Lower lobe of right lung (tissue), 2 donors: Measurements from ENCODE around the gene ERVK3-1. TPM values are rescaled to one million over a fixed set of nuclear protein-coding genes. Genes with fewer than 3 reads are reported as not detected.

Experiments used
- ATAC-seq, 2 donors: fragments of 200-7000 bp; cut with Tn5 transposase; one replicate each; pipeline ENCODE4 v1.9.1; 2020 to 2022; ENCODE audit warnings: mild to moderate bottlenecking in 2 of 2, moderate library complexity in 2 of 2
- DNase-seq: peaks from one replicate; pipeline ENCODE4 v3.0.0-alpha.2; 2020
- H3K27ac ChIP-seq: fragments of 200-600 bp; one replicate; pipeline ENCODE4 v1.8.0; 2022
- H3K27me3 ChIP-seq: fragments of 200-600 bp; one replicate; pipeline ENCODE4 v1.8.0; 2022; ENCODE audit warnings: low read depth
- H3K36me3 ChIP-seq: fragments of 200-600 bp; one replicate; pipeline ENCODE4 v1.8.0; 2022; ENCODE audit warnings: mild to moderate bottlenecking
- H3K4me1 ChIP-seq: fragments of 200-600 bp; one replicate; pipeline ENCODE4 v1.8.0; 2022
- H3K4me3 ChIP-seq: fragments of 200-600 bp; one replicate; pipeline ENCODE4 v1.8.0; 2022; ENCODE audit warnings: mild to moderate bottlenecking
- H3K9me3 ChIP-seq: fragments of 200-600 bp; one replicate; pipeline ENCODE4 v1.8.0; 2022
- intact Hi-C: fragments of 100-400 bp; cut with DNase I; formaldehyde crosslinking; loops from one replicate; pipeline ENCODE4 v1.11.0; 2022
- total RNA-seq: library from RNA; stranded (reverse); fragmentation: NEBNext Ultra II Directional; extraction: Animal tissue kit (Norgen Biotek cat#: 25700); gene quantifications from one replicate; pipeline ENCODE4 v1.2.1, GENCODE V29; 2021
- TF ChIP-seq, protein P1 (sequence below): fragments of 200-600 bp; IDR thresholded peaks from one replicate; pipeline ENCODE4 v1.8.0; 2022; ENCODE audit warnings: antibody characterized with exemption, mild to moderate bottlenecking
- donor health status: DM: no; HTN: yes; CAD: no; lungs with severe emphysema.

Gene ERVK3-1
- total RNA-seq, 1 donor from 2014 or later: 31.6 TPM

- Histone ChIP-seq H3K9me3 (no peaks in the 10 kb centered on the region), H3K4me3 (peak within 1 kb of the TSS; percentile 72), H3K36me3 (no peaks in the 10 kb centered on the region), H3K27me3 (no peaks in the 10 kb centered on the region), H3K27ac (peak within 1 kb of the TSS; percentile 87), H3K4me1 (peaks cover 23% of the 10 kb centered on the region)
- peak; percentile 98 for DNase-seq
- ATAC-seq: peak; percentile 98
- intact Hi-C loops: no loop called here
- TF ChIP-seq, protein P1, sequence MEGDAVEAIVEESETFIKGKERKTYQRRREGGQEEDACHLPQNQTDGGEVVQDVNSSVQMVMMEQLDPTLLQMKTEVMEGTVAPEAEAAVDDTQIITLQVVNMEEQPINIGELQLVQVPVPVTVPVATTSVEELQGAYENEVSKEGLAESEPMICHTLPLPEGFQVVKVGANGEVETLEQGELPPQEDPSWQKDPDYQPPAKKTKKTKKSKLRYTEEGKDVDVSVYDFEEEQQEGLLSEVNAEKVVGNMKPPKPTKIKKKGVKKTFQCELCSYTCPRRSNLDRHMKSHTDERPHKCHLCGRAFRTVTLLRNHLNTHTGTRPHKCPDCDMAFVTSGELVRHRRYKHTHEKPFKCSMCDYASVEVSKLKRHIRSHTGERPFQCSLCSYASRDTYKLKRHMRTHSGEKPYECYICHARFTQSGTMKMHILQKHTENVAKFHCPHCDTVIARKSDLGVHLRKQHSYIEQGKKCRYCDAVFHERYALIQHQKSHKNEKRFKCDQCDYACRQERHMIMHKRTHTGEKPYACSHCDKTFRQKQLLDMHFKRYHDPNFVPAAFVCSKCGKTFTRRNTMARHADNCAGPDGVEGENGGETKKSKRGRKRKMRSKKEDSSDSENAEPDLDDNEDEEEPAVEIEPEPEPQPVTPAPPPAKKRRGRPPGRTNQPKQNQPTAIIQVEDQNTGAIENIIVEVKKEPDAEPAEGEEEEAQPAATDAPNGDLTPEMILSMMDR: no peak
Observed at GRCh38 chr19:58326914-58327726, 21.9 kb downstream of the ERVK3-1 start, which contains the start of gene ZSCAN22. TSS of gene ZSCAN22 (plus strand) at chr19:58326994. CDS start at chr19:58334803, 7,809 bp downstream.

DNA sequence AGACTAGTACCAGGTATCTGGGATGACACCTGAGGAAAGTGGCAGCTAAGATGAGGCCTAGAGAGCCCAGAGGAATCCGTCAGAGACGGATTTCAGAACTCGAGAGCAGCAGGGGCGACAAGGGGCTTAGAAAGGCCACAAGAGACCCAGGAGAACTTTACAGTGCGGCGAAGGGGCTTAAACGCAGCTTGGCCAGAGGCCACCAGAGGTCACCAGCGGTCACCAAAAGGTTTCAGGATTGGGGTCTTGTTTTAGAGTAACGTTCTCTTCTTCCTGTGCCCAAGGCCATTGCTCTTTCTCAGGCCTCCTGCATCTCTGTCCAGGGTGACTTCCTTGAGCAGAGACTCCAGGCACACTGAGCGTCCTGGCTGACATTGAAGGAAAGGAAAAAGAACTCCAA is 23.8 kb downstream of the ERVK3-1 start:
- Histone ChIP-seq H3K4me3 (no peak overlapping the region), H3K36me3 (no peaks in the 10 kb centered on the region), H3K9me3 (no peaks in the 10 kb centered on the region), H3K4me1 (peaks cover 23% of the 10 kb centered on the region), H3K27me3 (no peaks in the 10 kb centered on the region), H3K27ac (no peak overlapping the region)
- ATAC-seq (no peak), DNase-seq (no peak)
- TF ChIP-seq, protein P1: peak; percentile 10
- intact Hi-C loops: no loop called here

- Histone ChIP-seq H3K4me3 (no peak overlapping the region), H3K27me3 (no peaks in the 10 kb centered on the region), H3K9me3 (no peaks in the 10 kb centered on the region), H3K36me3 (peaks cover 12% of the 10 kb centered on the region), H3K27ac (no peak overlapping the region), H3K4me1 (peaks cover 23% of the 10 kb centered on the region)
- TF ChIP-seq, protein P1: no peak
- ATAC-seq (no peak), DNase-seq (no peak)
- intact Hi-C loops: no loop called here
Observed at GRCh38 chr19:58330458-58330857, 25.3 kb downstream of the ERVK3-1 start.

- TF ChIP-seq, protein P1: no peak
- ATAC-seq: no peak
- DNase-seq: no peak
- Histone ChIP-seq H3K9me3 (no peaks in the 10 kb centered on the region), H3K4me1 (peaks cover 14% of the 10 kb centered on the region), H3K27me3 (no peaks in the 10 kb centered on the region), H3K27ac (no peak overlapping the region), H3K36me3 (peaks cover 29% of the 10 kb centered on the region), H3K4me3 (no peak overlapping the region)
- intact Hi-C loops: no loop called here
Observed at GRCh38 chr19:58332697-58333096, 27.5 kb downstream of the ERVK3-1 start.

DNA sequence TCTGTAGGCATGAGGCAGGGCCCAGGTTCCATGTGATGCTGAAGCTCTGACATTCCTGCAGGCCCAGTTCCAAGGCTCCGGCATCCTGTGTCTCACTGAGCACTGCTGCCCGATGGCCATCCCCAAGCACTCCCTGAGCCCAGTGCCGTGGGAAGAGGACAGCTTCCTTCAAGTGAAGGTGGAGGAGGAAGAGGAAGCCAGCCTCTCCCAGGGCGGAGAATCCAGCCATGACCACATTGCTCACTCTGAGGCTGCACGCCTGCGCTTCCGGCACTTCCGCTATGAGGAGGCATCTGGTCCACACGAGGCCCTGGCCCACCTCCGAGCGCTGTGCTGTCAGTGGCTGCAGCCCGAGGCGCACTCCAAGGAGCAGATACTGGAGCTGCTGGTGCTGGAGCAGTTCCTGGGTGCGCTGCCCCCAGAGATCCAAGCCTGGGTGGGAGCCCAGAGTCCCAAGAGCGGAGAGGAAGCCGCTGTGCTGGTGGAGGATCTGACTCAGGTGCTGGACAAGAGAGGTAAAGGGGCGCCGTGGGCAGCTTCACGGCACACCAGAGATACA is 29.6 kb downstream of the ERVK3-1 start:
- intact Hi-C loops: no loop called here
- no peak overlapping the region for H3K27ac ChIP-seq
- TF ChIP-seq, protein P1: no peak
- ATAC-seq (no peak), DNase-seq (peak; percentile 29)
- H3K36me3 ChIP-seq: peaks cover 46% of the 10 kb centered on the region
- H3K27me3 ChIP-seq: no peaks in the 10 kb centered on the region
- no peaks in the 10 kb centered on the region for H3K4me1 ChIP-seq
- no peaks in the 10 kb centered on the region for H3K9me3 ChIP-seq
- no peak overlapping the region for H3K4me3 ChIP-seq
